ENCODE measurements around the gene PTPRN2. TPM values are rescaled to one million over a fixed set of nuclear protein-coding genes. Genes with fewer than 3 reads are reported as not detected.

The PTPRN2 gene
- total RNA-seq, 3 donors from 2014 or later = 0.43 to 0.66 (median 0.63) TPM

GRCh38 chr7:157809154-157809862, 778.3 kb downstream of the PTPRN2 start:
- Mint-ChIP-seq H3K27me3 (ENCODE audit: low read depth) (no peaks in the 10 kb centered on the region), H3K4me1 (ENCODE audit: low read depth) (no peaks in the 10 kb centered on the region), H3K4me3 (no peak overlapping the region), H3K36me3 (ENCODE audit: insufficient read depth) (no peaks in the 10 kb centered on the region), H3K9me3 (no peaks in the 10 kb centered on the region)
- ATAC-seq = no peak
- DNase-seq = no peak

GRCh38 chr7:157808042-157808441, 779.6 kb downstream of the PTPRN2 start:
- Mint-ChIP-seq H3K4me1 (ENCODE audit: low read depth) (no peaks in the 10 kb centered on the region), H3K27me3 (ENCODE audit: low read depth) (no peaks in the 10 kb centered on the region), H3K4me3 (no peak overlapping the region), H3K9me3 (no peaks in the 10 kb centered on the region), H3K36me3 (ENCODE audit: insufficient read depth) (no peaks in the 10 kb centered on the region)
- DNase-seq (no peak), ATAC-seq (no peak)

GRCh38 chr7:157807510-157807909, 780.1 kb downstream of the PTPRN2 start:
- Mint-ChIP-seq H3K4me3 (no peak overlapping the region), H3K9me3 (no peaks in the 10 kb centered on the region), H3K27me3 (ENCODE audit: low read depth) (no peaks in the 10 kb centered on the region), H3K36me3 (ENCODE audit: insufficient read depth) (no peaks in the 10 kb centered on the region), H3K4me1 (ENCODE audit: low read depth) (no peaks in the 10 kb centered on the region)
- no peak for DNase-seq
- ATAC-seq = no peak

GRCh38 chr7:157806711-157807110, 780.9 kb downstream of the PTPRN2 start:
- Mint-ChIP-seq H3K4me1 (ENCODE audit: low read depth) (no peaks in the 10 kb centered on the region), H3K9me3 (no peaks in the 10 kb centered on the region), H3K36me3 (ENCODE audit: insufficient read depth) (no peaks in the 10 kb centered on the region), H3K4me3 (no peak overlapping the region), H3K27me3 (ENCODE audit: low read depth) (no peaks in the 10 kb centered on the region)
- DNase-seq (no peak), ATAC-seq (no peak)

GRCh38 chr7:157805713-157806112, 781.9 kb downstream of the PTPRN2 start:
- no peaks in the 10 kb centered on the region for H3K27me3 Mint-ChIP-seq (ENCODE audit: low read depth)
- DNase-seq (no peak), ATAC-seq (no peak)
- H3K9me3 Mint-ChIP-seq = no peaks in the 10 kb centered on the region
- no peaks in the 10 kb centered on the region for H3K4me1 Mint-ChIP-seq (ENCODE audit: low read depth)
- no peaks in the 10 kb centered on the region for H3K36me3 Mint-ChIP-seq (ENCODE audit: insufficient read depth)
- no peak overlapping the region for H3K4me3 Mint-ChIP-seq

- DNase-seq = no peak
- no peak for ATAC-seq
- Mint-ChIP-seq H3K27me3 (ENCODE audit: low read depth) (no peaks in the 10 kb centered on the region), H3K4me1 (ENCODE audit: low read depth) (no peaks in the 10 kb centered on the region), H3K36me3 (ENCODE audit: insufficient read depth) (no peaks in the 10 kb centered on the region), H3K4me3 (no peak overlapping the region), H3K9me3 (no peaks in the 10 kb centered on the region)
Measured at GRCh38 chr7:157803906-157804305, 783.7 kb downstream of the PTPRN2 start.

- Mint-ChIP-seq H3K36me3 (ENCODE audit: insufficient read depth) (no peaks in the 10 kb centered on the region), H3K9me3 (no peaks in the 10 kb centered on the region), H3K4me1 (ENCODE audit: low read depth) (no peaks in the 10 kb centered on the region), H3K27me3 (ENCODE audit: low read depth) (no peaks in the 10 kb centered on the region), H3K4me3 (no peak overlapping the region)
- DNase-seq (no peak), ATAC-seq (no peak)
Measured at GRCh38 chr7:157801971-157802675, 785.5 kb downstream of the PTPRN2 start.

GRCh38 chr7:157801113-157801512, 786.5 kb downstream of the PTPRN2 start:
- H3K36me3 Mint-ChIP-seq (ENCODE audit: insufficient read depth) = no peaks in the 10 kb centered on the region
- no peak for ATAC-seq
- H3K4me1 Mint-ChIP-seq (ENCODE audit: low read depth) = no peaks in the 10 kb centered on the region
- H3K4me3 Mint-ChIP-seq = no peak overlapping the region
- H3K9me3 Mint-ChIP-seq = no peaks in the 10 kb centered on the region
- no peaks in the 10 kb centered on the region for H3K27me3 Mint-ChIP-seq (ENCODE audit: low read depth)
- DNase-seq = no peak

GRCh38 chr7:157800281-157800680, 787.3 kb downstream of the PTPRN2 start:
- H3K4me1 Mint-ChIP-seq (ENCODE audit: low read depth) = no peaks in the 10 kb centered on the region
- H3K36me3 Mint-ChIP-seq (ENCODE audit: insufficient read depth) = no peaks in the 10 kb centered on the region
- no peak overlapping the region for H3K4me3 Mint-ChIP-seq
- H3K9me3 Mint-ChIP-seq = no peaks in the 10 kb centered on the region
- H3K27me3 Mint-ChIP-seq (ENCODE audit: low read depth) = no peaks in the 10 kb centered on the region
- DNase-seq (no peak), ATAC-seq (no peak)

- Mint-ChIP-seq H3K9me3 (no peaks in the 10 kb centered on the region), H3K36me3 (ENCODE audit: insufficient read depth) (no peaks in the 10 kb centered on the region)
- DNase-seq = no peak
Measured at GRCh38 chr7:157799076-157799685, 788.4 kb downstream of the PTPRN2 start.

GRCh38 chr7:157797361-157797760, 790.3 kb downstream of the PTPRN2 start:
- H3K36me3 Mint-ChIP-seq (ENCODE audit: insufficient read depth) = no peaks in the 10 kb centered on the region
- H3K9me3 Mint-ChIP-seq = no peaks in the 10 kb centered on the region
- no peak for ATAC-seq
- no peaks in the 10 kb centered on the region for H3K27me3 Mint-ChIP-seq (ENCODE audit: low read depth)
- H3K4me1 Mint-ChIP-seq (ENCODE audit: low read depth) = no peaks in the 10 kb centered on the region
- no peak overlapping the region for H3K4me3 Mint-ChIP-seq
- DNase-seq = no peak

More at GRCh38 chr7:157799076-157799685, 788.4 kb downstream of the PTPRN2 start:
- Mint-ChIP-seq H3K4me3 (no peak overlapping the region), H3K27me3 (ENCODE audit: low read depth) (no peaks in the 10 kb centered on the region), H3K4me1 (ENCODE audit: low read depth) (no peaks in the 10 kb centered on the region)
- no peak for ATAC-seq

- Mint-ChIP-seq H3K9me3 (no peaks in the 10 kb centered on the region), H3K4me1 (ENCODE audit: low read depth) (no peaks in the 10 kb centered on the region), H3K4me3 (no peak overlapping the region), H3K36me3 (ENCODE audit: insufficient read depth) (no peaks in the 10 kb centered on the region), H3K27me3 (ENCODE audit: low read depth) (no peaks in the 10 kb centered on the region)
- DNase-seq (no peak), ATAC-seq (no peak)
Measured at GRCh38 chr7:157796846-157797245, 790.8 kb downstream of the PTPRN2 start.

- no peaks in the 10 kb centered on the region for H3K27me3 Mint-ChIP-seq (ENCODE audit: low read depth)
- H3K9me3 Mint-ChIP-seq = no peaks in the 10 kb centered on the region
- no peak overlapping the region for H3K4me3 Mint-ChIP-seq
- H3K4me1 Mint-ChIP-seq (ENCODE audit: low read depth) = no peaks in the 10 kb centered on the region
- no peaks in the 10 kb centered on the region for H3K36me3 Mint-ChIP-seq (ENCODE audit: insufficient read depth)
- DNase-seq = no peak
- ATAC-seq = no peak
Measured at GRCh38 chr7:157795643-157796042, 792.0 kb downstream of the PTPRN2 start.

GRCh38 chr7:157795199-157795598, 792.4 kb downstream of the PTPRN2 start:
- no peak for DNase-seq
- H3K27me3 Mint-ChIP-seq (ENCODE audit: low read depth) = no peaks in the 10 kb centered on the region
- H3K9me3 Mint-ChIP-seq = no peaks in the 10 kb centered on the region
- ATAC-seq = no peak
- H3K36me3 Mint-ChIP-seq (ENCODE audit: insufficient read depth) = no peaks in the 10 kb centered on the region
- H3K4me3 Mint-ChIP-seq = no peak overlapping the region
- H3K4me1 Mint-ChIP-seq (ENCODE audit: low read depth) = no peaks in the 10 kb centered on the region

GRCh38 chr7:157794746-157795065, 792.9 kb downstream of the PTPRN2 start:
- Mint-ChIP-seq H3K4me3 (no peak overlapping the region), H3K27me3 (ENCODE audit: low read depth) (no peaks in the 10 kb centered on the region), H3K36me3 (ENCODE audit: insufficient read depth) (no peaks in the 10 kb centered on the region), H3K4me1 (ENCODE audit: low read depth) (peaks cover under 1% of the 10 kb centered on the region), H3K9me3 (no peaks in the 10 kb centered on the region)
- DNase-seq (no peak), ATAC-seq (no peak)

Data from activated T-cell treated with anti-CD3 and anti-CD28 coated beads, Interleukin-2, amount 50 U/mL, for 4 hours (primary cell).